ENCODE measurements around the gene GRM5.
"Not testable (repeated sequence)": the region's sequence is repeated elsewhere in the genome, so short reads cannot be mapped to it uniquely, and the experiment has no call there.

GRM5 gene

DNA sequence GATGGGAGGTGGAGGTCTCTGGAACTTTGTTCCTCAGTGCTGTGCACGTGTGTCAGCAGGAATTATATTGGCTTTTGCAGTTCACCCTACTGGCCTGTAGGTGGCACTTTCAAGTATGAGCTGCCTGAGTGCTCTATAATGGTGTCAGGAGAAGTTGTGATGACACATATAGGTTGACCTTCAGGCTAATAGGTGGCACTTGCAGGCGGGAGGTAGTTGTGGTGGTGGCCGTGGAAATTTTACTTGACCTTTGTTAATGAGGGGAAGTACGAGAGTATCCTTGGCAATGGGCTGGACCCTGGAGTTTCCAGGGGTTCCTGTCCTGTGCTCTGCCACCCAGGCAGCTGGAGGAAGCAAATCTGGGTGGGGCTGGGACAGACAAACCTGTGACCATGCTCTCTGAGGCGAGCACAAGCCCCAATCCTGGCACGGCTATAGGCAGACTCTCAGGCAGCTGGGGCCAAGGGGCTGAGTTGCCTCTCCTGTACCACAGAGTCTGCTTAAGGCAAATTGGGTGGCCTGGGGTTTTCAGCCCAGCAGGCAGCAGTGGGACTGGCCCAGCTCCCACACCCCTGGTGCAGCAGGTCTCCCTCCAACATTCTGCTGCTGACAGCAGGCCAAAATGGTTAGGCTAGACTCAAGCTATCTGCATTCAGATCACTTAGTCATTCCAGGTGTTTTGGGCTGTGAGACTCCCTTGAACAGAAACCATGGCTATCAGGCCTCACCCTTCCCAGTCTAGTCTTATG, 580.7 kb downstream of the GRM5 start:
- DNase-seq = peak; percentile 77

GRCh38 chr11:88482871-88483301, 582.9 kb downstream of the GRM5 start:
- DNase-seq = no peak

DNA sequence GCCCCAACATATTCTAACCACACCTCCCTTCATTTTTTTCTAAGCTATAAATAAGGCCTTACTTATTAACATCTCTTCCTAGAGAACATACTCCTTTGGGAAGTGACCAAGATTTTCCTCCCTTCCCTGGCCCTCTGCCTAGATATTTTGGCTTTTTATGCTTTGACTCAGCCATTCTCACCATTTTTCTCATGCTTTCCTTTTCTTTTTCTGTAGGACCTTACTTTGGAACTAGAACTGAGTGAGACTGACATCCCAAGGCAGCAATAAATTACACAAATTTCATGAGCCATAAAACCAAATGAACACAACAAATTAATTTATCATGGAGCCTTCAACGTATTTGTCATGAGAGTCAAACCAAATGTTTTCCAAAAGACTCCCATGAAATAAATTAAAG, 585.6 kb downstream of the GRM5 start:
- DNase-seq = no peak

- peak; percentile 98 for DNase-seq
These were observed 587.5 kb downstream of the GRM5 start for GRCh38 chr11:88478136-88478815.

GRCh38 chr11:88475991-88476418, 589.8 kb downstream of the GRM5 start:
- DNase-seq = peak; percentile 72

DNA sequence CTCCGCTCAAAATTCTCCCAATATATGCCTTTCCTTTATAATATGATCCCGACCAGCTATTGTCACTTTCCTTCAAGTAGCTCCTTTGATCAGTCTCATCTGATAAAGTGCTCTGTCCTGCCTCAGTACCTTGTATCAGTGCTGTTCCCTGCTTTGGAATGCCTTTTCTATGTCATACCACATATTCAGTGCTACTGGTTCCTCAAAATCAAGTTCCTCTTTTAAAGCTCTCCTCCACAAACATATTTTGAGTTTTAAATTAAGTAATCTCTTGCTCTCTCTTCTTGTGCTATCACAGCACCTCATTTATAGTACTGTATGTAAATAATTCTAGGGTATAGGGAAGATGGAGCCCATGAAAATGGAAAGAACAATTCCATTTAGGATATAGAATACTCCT, 591.1 kb downstream of the GRM5 start:
- DNase-seq = no peak

DNA sequence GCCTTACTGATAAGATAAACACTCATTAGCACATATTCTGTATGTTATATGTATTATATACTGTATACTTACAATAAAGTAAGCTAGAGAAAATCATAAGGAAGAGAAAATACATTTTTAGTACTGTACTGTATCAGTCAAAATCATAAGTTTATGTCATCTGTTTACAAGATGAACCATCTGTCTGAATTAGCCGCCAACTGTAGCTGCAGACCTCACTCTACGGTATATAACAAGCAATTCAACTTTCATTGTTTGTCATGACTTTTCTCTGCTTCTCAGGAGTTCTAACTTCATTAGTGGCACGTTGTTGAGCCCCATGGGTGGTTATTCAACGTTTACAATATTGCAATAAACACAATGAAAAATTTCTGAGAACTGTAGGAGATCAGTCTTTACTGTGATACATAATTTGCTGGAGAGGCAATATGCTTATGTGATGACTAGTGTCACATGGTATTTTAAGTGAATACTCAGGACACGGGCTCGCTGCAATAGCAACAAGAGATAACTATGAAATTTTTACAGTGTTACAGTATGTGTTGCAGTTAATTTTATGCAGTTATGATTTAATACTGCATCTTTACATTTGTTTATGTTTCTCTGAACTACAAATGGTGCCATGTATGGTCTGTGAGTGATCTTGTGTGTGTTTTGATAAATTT, 596.1 kb downstream of the GRM5 start:
- no peak for DNase-seq

- no peak for DNase-seq
These were observed 601.3 kb downstream of the GRM5 start for GRCh38 chr11:88464528-88464927.

- DNase-seq = not testable (repeated sequence)
These were observed 602.5 kb downstream of the GRM5 start for GRCh38 chr11:88463301-88463700.

- not testable (repeated sequence) for DNase-seq
These were observed 607.7 kb downstream of the GRM5 start for GRCh38 chr11:88458047-88458446.

GRCh38 chr11:88455974-88456373, 609.8 kb downstream of the GRM5 start:
- DNase-seq = no peak

- no peak for DNase-seq
These were observed 610.9 kb downstream of the GRM5 start for GRCh38 chr11:88454881-88455280.

Measured in NCI-H69 (cell line).